ENCODE results near the gene GMCL2.
"Not testable (repeated sequence)": the region's sequence is repeated elsewhere in the genome, so short reads cannot be mapped to it uniquely, and the experiment has no call there.

GMCL2 gene, protein sequence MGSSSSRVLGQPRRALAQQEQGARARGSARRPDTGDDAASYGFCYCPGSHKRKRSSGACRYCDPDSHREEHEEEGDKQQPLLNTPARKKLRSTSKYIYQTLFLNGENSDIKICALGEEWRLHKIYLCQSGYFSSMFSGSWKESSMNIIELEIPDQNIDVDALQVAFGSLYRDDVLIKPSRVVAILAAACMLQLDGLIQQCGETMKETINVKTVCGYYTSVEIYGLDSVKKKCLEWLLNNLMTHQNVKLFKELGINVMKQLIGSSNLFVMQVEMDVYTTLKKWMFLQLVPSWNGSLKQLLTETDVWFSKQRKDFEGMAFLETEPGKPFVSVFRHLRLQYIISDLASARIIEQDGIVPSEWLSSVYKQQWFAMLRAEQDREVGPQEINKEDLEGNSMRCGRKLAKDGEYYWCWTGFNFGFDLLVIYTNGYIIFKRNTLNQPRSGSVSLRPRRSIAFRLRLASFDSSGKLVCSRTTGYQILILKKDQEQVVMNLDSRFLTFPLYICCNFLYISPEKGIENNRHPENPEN

DNA sequence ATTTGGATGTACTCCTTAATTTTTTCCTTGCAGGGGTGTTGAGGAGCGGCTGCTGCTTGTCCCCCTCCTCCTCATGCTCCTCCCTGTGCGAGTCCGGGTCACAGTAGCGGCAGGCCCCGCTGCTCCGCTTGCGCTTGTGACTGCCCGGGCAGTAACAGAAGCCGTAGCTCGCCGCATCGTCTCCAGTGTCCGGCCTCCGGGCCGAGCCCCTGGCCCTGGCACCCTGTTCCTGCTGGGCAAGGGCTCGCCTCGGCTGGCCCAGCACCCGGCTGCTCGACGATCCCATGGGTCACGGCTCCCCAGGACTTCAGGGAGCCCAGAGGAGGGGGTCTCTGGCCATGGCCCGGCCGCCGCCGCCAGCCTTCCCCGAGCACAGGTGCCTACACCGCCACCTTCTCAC is at the start of gene GMCL2:
GMCL2 (minus strand) TSS at position 358 of the 400 bp plus-strand sequence; CDS start at position 286, 72 bp downstream.
- no peak for DNase-seq

DNA sequence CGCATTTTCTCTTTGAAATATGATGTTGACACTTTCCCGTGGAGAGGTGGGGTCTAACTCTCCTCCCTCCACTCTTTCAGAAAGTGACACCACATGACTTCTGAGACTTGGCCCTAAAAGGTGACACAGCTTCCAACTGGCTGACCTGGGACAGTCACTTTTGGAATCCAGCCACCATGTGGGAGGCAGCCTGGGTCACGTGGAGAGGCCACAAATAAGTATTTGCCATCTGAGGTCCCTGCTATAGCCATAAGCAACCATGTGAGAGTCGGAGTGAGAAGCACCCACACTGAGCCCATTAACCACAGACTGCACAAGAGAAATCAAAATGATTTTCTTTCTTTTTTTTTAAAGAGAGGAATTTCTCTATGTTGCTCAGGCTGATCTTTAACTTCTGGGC is 49.5 kb upstream of the GMCL2 start:
- no peak for DNase-seq

DNA sequence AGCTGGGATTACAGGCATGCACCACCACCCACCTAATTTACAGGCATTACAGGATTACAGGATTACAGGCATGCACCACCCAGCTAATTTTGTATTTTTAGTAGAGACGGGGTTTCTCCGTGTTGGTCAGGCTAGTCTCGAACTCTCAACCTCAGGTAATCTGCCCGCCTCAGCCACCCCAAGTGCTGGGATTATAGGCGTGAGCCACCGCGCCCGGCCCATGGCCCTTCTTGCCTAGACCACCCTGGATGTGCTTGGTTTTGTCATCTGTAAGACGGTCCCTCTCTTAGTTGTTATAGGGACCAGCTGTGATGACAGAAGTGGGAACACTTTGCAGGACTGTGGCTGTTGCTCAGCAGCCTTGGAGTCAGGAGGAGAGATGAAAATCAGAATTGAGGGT is 49.0 kb upstream of the GMCL2 start:
- no peak for DNase-seq

DNA sequence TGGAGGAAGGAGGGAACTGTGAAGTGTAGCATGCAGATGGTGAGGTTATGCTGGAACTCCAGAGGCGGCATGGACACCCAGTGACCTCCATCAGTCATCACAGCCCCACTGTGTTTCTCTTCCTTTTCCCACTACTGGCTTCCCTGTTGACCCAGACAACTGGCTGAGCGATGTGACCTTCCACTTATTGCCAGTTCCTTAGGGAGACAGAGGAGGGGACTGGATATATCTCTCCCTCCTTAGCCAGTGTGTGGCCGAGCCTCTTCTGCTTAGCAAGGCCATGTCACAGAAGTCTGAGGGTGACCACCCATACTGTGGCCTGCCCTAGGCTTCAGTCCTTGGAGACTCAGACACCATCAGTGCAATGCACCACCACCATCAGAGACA is 48.4 kb upstream of the GMCL2 start:
- DNase-seq = no peak

DNA sequence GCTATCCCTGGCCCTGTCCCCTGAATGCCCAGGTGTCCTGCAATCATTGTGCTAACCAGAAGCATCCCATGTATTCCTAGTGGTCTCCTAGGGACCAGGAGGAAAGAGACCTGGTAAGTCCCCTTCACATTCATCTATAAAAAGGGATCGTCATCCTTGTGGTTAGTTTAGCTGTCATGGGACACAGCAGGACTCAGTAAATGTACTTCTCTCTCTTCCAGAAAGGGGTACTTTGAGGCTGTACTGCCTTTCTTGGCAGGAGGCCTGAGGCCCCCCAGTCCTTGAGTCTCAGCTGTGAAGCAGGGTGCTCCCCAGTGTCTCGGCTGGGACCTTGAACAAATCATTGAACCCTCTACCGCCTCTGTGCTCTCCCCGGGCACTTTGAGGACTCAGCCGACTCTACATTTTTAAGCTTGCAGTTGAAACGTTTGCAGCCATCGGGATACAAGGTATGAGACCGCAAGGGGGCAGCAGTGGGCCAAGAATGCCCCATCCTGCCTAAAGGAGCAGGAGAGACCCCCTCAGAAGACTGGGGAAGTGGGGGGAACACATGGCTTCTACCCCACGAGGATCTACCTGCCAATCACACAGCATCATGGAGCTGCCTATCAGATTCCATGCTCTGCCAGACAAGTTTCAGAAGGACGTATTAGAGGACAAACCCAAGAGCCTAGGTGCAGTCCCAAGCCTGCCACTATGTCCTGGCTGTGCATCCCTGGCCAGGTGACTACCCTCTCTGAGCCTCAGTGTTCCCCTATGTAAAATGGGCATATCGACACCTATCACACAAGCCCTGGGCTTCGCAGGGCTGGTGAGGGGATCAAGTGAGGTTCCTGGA is 47.8 kb upstream of the GMCL2 start:
- DNase-seq = peak; percentile 76

DNA sequence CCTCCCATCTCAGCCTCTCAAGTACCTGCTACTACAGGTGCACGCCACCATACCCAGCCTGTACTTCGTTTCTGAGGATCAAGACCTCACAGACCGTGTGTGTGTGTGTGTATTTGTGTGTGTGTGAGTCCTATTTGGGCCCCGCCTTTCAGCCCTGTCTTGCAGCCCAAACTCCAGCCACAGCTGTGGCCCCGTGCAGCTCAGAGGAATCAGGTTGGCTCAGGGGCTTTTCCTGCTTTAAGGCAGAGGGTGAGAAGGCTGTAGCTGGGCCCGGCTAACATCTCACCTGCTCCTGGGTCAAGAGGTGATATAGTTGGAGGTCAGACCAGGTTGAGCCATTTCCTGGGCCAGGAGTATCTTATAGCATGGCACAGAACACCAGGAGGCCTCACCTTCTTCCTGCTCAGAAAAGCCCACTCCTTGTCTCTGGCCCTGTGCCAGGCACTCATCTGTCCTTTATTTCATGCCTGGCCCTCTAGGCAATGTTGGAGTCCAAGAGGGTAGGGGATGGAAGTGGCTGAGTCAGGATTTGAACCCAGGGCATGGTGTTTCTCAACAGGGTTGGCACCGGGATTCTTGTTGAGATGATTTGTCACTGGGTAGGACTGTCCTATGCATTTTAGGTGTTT is 47.1 kb upstream of the GMCL2 start:
- DNase-seq = no peak

DNA sequence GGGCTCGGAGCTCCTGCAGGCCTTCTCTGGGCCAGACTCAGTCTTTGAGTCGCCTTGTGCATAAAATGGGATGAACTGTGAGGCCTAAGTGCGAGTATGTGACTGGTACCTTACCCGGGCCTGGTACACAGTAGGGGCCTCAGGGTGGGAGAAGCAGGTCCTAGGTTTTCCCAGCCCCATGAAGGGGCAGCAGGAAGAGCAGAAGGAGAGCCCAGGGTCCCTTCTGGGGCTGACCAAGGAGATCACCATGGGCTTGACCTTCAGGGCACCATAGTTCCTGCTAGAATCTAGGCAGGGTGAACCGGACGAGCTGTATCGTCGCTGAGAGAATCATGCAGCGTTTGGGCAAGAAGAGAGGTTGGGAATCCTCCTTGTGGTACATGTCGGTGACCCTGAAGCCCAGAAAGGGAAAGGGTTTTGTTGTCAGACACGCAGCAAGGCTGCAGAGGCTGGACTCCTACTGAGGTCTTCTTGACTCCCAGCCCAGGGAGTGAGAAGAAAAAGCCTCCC is 45.8 kb upstream of the GMCL2 start:
- no peak for DNase-seq

DNA sequence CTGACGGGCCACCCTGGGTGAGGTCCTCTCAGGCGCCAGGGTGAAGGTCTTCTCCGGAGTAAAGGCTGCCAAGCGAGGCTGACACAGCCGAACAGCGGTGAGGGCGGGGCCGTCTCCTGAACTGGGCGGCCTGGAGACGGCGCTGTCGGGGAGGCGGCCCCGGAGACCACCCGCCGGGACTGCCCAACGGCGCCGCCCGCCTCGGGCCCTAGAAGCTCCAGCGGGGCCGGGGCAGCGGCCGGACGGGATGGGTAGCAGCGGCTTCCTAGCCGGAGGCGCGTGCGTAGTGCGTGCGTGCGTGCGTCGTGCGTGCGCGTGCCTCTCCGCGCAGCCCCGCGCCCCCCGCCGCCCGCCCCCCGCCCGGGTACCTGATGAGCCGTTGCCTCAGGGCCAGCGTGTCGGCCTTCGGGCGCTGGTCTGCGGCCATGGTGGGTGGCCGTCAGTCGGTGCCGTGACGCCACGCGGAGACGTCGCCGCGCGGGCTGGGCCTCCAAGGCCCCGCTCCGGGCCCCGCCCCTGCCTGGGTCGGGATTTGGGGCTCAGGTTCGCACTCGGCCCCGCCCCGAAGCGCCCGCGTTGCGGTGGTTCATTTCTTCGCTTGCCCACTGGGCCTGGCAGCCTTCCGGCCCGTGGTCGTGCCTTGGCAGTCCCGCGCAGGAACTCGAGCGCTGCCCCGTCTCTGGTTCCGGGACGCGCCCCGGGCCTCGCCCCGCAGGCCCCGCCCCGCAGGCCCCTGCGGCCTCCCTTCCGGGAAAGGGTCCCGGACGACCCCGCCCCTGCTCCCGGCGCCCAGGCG is 45.2 kb upstream of the GMCL2 start, which contains the start of gene PHYKPL:
PHYKPL (minus strand) TSS at position 679 of the 796 bp plus-strand sequence; CDS start at position 427, 252 bp downstream.
- DNase-seq = peak; percentile 75

DNA sequence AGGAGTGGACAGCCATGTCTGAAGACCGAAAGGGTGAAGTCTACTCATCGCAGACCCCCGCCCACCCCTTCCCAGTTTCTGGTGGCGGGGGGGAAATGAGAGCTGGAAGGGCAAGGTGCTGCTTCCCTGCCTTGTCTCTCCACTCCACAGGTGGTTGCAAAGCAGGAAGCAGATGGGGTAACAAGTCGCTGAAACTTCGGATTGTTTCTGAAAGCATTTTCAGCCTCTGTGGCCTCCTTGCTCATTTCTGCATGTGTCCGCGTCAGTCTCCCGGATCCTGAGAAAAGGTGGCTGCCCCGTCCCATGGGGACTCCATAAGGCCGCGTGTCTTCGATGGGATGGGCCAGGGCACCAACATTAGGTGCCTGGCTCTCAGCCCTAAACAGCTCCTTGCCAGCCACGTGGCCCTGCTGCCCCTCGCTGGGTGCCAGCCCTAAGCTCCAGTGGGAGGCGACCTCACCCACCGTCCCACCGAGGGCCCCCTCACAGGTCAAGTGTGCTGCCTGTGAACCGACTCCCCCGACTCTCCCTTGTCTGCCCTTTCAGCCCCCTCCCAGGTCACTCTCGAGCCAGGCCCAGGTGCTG is 44.5 kb upstream of the GMCL2 start:
- no peak for DNase-seq

DNA sequence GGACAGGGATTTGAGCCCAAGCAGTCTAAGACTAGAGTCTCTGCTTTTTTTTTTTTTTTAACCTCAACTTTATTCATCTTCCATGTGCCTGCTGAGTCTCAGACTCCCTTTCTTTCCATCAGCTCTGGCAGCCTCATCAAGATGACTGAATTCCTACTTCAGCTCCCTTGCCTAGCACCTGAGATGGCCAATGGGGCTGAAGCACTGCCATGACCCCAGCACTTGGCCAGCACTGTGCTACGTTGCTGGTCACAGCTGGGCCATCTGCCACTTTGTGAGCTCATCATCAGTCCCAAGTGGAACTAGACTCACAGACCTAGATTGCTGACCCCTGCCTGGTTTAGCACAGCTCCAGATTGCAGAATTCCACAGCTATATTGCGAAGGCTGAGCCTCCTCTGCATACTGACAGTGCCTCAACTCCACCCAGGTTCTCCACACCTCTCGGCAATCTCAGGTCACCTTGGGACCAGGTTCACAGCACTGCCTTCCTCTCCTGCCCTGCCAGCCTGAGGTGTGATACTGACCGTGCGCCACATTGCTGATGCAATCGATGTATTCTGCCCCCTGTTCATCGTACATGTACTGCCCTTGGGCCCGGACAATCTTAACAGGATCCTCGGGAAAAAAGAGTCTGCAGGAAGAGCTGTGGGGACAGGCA is 43.8 kb upstream of the GMCL2 start:
- no peak for DNase-seq

DNA sequence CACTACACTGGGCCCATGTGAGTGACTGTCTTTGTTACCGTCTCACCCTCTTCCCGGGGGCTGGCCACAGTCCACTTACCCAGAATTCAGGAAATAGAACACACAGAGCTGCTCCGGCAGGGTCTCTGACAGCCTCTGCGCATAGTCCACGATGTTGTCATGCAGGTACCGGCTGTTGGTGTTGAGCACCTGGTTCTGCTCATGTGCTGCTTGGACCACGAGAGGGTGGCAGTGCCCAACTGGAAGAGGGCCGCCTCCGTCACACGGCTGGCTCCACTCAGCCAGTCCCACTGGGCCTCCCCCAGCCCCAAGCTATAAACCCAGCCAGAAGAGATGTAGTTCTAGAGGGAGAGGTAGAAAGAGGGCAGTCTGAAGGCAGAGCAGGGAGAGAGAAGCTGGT is 42.7 kb upstream of the GMCL2 start:
- no peak for DNase-seq

DNA sequence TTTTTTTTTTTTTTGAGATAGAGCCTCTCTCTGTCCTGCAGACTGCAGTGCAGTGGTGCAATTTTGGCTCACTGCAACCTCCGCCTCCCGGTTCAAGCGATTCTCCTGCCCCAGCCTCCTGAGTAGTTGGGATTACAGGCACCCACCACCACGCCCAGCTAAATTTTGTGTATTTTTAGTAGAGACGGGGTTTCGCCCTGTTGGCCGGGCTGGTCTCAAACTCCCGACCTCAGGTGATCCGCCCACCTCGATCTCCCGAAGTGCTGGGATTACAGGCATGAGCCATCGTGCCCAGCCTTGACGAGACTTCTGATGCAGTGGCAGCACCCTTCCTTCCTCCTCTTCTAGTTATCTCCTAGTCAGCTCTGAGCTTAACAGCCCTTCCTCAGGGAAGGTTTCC is 41.9 kb upstream of the GMCL2 start:
- not testable (repeated sequence) for DNase-seq

DNA sequence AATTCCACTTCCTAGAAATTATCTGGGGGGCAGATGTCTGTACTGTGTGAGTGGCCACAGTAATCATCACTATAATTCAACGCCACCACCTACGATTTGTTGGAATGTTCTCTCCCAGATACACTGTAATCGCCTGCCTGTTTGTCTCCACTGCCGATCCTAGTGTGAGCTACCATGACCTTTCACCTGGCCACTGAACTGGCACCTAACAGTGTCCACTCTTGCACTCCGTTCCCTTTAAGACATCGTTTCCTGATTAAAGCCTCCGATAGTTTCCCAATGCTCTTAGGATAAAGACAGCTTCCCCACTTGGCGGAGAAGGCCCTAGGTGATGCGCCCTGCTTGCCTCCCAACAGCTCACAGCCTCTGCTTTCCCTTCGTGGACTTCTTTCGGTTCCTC is 41.4 kb upstream of the GMCL2 start:
- DNase-seq = no peak

DNA sequence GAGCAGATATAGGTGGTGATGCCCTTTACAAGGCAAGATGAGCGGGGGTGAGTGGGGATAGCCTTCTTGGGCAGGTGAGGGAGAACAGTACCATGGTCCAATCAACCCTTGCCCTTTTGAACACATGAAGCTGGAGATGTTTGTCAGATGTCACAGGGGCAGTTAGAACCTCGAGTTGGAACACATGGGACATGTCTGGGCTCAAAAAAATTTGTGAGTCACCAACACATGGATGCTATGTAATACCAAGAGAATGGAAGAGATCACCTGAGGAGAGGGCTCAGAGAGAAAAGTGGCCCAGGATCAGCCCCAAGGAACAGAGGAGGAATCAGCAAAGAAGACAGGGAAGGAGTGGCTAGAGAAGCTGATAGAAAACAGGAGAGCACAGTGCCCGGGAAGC is 40.8 kb upstream of the GMCL2 start:
- DNase-seq = no peak

DNA sequence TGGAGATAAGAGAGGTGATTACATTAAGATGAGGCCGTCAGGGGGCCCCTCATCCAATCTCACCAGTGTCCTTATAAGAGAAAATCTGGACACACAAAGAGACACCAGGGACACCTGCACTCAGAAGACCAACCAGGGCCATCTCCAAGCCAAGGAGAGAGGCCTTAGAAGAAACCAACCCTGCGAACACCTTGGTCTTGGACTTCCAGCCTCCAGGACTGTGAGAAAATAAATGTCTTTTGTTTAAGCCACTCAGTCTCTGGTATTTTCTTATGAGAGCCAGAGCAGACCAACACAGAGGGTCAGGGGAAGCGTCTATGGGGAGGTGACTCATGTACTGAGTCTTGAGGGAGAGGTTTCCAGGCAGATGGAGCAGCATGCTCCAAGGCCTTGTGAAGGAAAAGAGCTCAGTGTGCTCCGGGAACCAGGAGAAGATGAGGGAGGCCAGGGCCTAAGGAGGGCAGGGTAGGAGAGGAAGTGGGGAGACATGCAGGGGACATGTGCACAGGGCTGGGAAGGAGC is 40.0 kb upstream of the GMCL2 start:
- no peak for DNase-seq

DNA sequence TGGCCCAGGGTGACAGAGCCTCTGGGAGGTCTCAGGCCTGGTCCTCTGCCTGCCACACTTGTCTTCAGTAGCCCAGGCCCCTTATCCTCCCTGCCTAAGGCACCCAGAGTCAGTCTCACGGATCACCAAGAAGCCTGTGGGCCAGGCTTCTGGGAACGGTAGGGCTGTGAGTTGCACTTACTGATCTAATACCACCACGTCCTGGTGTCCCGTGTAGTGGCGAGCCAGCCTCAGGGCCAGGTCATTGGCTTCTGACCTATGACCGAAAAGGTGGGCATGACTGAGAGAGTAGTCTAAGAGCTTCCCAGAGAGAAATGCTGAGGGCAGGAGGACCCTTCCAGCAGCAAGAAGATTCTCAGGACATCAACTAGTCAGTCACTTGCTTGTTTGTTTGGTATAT is 38.0 kb upstream of the GMCL2 start:
- no peak for DNase-seq

DNA sequence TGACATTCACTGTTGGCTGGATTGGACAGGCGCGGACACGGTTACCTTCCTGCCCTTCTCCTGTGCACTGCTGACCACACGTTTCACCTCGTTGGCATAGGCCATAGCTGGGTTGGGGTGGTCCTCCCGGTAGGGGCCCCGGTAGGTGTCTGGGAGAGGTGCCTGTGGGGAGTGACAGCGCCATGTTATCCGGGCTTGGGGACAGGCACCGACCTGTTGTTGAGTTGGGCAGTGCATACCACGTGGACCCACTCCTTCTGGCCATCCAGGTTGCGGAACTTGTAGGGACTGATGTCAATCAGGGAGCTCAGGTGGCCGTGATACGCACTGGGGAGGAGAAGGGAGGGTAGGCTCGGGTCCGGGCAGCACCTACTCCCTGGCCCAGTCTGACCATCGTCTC is 37.2 kb upstream of the GMCL2 start:
- DNase-seq = no peak

DNA sequence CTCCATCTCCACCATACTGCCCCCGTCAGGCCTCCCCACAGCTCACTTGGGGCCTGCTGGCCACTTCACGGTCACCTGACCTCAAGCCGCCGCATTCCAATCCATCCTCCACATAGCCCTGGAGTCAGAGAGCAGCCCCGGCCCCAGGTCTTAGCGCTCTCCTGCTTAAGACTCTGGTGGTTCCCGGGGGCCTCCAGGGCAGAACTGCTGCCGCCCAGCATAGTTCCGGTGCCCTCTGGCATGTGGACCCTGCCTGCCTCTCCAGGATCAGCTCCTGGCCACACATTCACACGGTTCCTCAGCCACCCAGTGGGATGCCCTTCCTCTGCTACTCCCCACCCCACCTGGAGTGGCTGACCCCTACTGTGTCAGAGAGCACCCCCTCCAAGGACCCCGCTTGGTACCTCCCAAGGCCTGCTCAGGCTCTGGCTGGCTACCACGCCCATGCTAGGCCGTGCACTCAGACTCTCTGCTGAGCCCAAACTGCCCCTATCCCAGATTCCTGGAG is 36.7 kb upstream of the GMCL2 start:
- DNase-seq = no peak

DNA sequence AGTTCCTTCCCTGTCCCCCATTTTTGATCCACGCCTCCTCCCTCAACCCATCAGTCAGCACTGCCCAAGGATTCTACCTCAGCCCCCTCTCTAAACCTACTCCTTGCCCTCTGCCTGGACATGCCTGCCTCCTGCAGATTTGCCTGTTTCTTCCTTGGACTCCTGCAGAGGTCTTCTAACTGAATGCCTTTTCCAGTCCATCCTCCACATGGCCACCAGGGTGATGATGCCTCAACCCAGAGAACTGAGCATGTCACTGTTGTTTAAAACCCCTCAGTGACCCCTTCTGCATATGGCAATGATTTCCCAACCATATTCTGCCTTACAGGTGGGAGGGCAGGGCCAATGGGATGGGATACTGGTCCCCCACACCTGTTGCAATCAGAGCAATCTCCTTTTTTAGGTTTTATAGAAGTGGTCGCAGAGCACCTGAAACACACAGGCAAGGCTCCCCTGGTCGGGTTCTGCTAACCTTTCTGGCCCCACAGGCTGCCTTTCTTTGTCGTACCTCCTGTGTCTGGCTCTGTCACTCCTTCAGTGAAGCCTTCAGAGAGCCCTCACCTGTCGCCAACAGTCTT is 36.1 kb upstream of the GMCL2 start:
- DNase-seq = no peak

DNA sequence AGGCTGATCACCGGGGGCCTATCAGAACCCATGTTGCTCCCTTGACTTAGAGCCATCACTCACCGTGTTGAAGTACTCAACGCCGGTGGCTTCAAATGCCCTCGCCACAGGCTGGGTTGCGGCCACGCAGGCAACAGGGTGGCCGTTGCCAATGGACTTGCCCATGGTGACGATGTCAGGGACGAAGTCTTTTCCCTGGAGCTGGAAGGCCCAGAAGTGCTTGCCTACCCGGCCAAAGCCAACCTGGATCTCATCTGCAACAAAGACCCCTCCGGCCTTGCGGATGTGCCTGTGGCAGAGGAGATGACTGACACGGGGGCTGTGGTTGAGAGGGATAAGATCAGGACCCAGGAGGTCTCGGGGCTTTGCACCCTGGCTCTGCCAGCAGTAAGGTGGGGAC is 35.1 kb upstream of the GMCL2 start:
- DNase-seq = no peak

Measured in activated naive CD4-positive, alpha-beta T cell treated with Interleukin-2 at 50 U/mL for 16 hours (primary cell).